Measurements from ENCODE around the gene NHLRC3. TPM values are rescaled to one million over a fixed set of nuclear protein-coding genes. Genes with fewer than 3 reads are reported as not detected.

Gene NHLRC3
- total and polyA plus RNA-seq, 5 experiments from 2014 or later: 4.5 to 42.3 (median 6.5) TPM

- peaks cover 8 to 90% (median 18%) of the 10 kb centered on the region in 3 donors for H3K36me3 Mint-ChIP-seq
- H3K27me3 Mint-ChIP-seq: no peaks in the 10 kb centered on the region
- H3K4me1 Mint-ChIP-seq: peaks cover 0 to 5% (median 1%) of the 10 kb centered on the region in 4 donors
- no peak for DNase-seq
- H3K27ac Mint-ChIP-seq: peak overlapping the region in 3 of 10 donors; percentile 24 to 59 (median 31)
- H3K4me3 Mint-ChIP-seq: no peak overlapping the region
- no peak for ATAC-seq
- POLR2A ChIA-PET: interaction anchor here (1.4 kb wide), 1 partner anchor 13 kb away, joined by 3 read pairs; the partner anchor contains the start of gene PROSER1
- H3K9me3 Mint-ChIP-seq: no peaks in the 10 kb centered on the region
Observed at GRCh38 chr13:39023761-39024160, 14.5 kb upstream of the NHLRC3 start.

GRCh38 chr13:39025433-39025839 is 12.8 kb upstream of the NHLRC3 start:
- DNase-seq (no peak), ATAC-seq (no peak)
- Mint-ChIP-seq H3K9me3 (no peaks in the 10 kb centered on the region), H3K27me3 (no peaks in the 10 kb centered on the region), H3K4me3 (no peak overlapping the region), H3K4me1 (peaks cover 0 to 5% (median 1%) of the 10 kb centered on the region in 4 donors), H3K27ac (peak overlapping the region in 1 of 10 donors; percentile 60), H3K36me3 (peaks cover 8 to 87% (median 18%) of the 10 kb centered on the region in 3 donors)
- POLR2A ChIA-PET: interaction anchor here (2.2 kb wide), 1 partner anchor 11 kb away, joined by 6 read pairs; no protein-coding TSS in a partner anchor

DNA sequence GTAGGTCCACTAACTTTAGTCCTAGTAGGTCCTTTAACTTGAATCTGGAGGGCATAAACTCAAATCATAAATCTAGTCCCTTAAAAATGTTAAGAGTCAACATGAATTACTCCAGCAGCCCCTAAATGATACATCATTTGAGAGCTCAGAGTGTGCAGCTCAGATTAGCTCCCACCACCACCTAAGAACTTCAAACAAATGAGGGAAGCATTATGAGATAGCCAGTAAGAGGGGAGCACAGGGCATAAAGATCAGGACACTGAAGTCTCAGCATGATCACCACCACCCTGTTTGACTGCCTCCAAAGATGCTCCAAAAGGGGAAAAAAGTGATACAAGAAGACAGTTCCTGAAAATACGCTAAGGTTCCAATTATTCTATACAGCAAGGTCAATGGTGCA is 6.1 kb upstream of the NHLRC3 start:
- Mint-ChIP-seq H3K9me3 (no peaks in the 10 kb centered on the region), H3K27ac (peak overlapping the region in 2 of 10 donors; percentile 18 to 28), H3K36me3 (peaks cover 0 to 40% (median 4%) of the 10 kb centered on the region in 3 donors), H3K27me3 (no peaks in the 10 kb centered on the region), H3K4me3 (peak overlapping the region in 1 of 10 donors; percentile 3), H3K4me1 (peaks cover 22 to 51% (median 46%) of the 10 kb centered on the region in 4 donors)
- POLR2A ChIA-PET: interaction anchor here (1.1 kb wide), 1 partner anchor 1949 kb away, joined by 3 read pairs; no protein-coding TSS in a partner anchor
- ATAC-seq (no peak), DNase-seq (no peak)

DNA sequence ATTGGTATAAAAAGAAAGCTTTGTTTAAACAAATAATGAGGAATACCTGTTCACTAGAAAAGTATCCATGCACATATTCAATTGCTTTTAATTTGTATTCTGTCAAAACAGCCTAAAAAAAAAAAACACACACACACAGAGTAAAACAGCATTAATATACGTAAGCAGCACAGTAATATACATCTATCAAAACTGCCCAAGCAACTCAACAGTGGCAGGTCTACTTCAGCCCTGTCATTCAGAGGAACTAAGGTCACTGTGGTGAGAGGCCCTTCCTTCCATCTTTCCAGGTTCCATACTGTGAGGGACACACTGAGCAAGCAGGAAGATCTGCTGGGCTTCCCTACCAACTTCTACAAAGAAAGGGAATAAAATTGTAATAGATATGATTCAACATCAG is 4.2 kb upstream of the NHLRC3 start:
- Mint-ChIP-seq H3K27me3 (no peaks in the 10 kb centered on the region), H3K36me3 (peaks cover 0 to 23% (median 3%) of the 10 kb centered on the region in 3 donors), H3K4me1 (peaks cover 18 to 58% (median 52%) of the 10 kb centered on the region in 4 donors), H3K4me3 (peak overlapping the region in 9 of 10 donors; percentile 8 to 98 (median 45)), H3K9me3 (no peaks in the 10 kb centered on the region), H3K27ac (peak overlapping the region in 3 of 10 donors; percentile 11 to 30 (median 20))
- POLR2A ChIA-PET: no interaction called here
- ATAC-seq: no peak
- DNase-seq: no peak

GRCh38 chr13:39035204-39035603 is 3.1 kb upstream of the NHLRC3 start:
- peak overlapping the region in 7 of 10 donors; percentile 33 to 95 (median 74) for H3K27ac Mint-ChIP-seq

DNA sequence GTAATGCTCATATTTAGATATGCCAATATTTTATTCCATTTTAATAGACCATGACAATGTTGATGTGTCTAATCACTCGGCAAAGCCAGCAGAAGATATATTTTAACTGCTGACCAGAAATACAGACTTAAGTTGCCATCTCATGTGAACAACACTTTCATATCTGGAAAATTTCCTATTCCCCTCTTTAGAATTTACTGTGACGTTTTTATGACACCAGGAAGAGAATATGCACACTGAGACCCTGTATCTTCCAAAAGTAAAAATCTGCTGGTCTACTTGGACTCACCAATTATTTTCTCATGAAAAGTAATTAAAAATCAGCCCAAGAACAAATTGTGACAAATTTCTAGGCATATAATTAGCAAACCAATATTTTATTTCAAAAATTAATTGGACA is 2.5 kb upstream of the NHLRC3 start:
- POLR2A ChIA-PET: interaction anchor here (2.2 kb wide), 1 partner anchor 10 kb away, joined by 6 read pairs; no protein-coding TSS in a partner anchor
- peak overlapping the region; percentile 87 to 100 (median 96) for H3K4me3 Mint-ChIP-seq
- H3K27ac Mint-ChIP-seq: peak overlapping the region in 9 of 10 donors; percentile 33 to 95 (median 87)
- no peaks in the 10 kb centered on the region for H3K27me3 Mint-ChIP-seq
- DNase-seq (no peak), ATAC-seq (no peak)
- H3K9me3 Mint-ChIP-seq: no peaks in the 10 kb centered on the region
- H3K36me3 Mint-ChIP-seq: peaks cover 0 to 17% (median 3%) of the 10 kb centered on the region in 3 donors
- H3K4me1 Mint-ChIP-seq: peaks cover 18 to 74% (median 58%) of the 10 kb centered on the region in 4 donors

More at GRCh38 chr13:39035204-39035603, 3.1 kb upstream of the NHLRC3 start:
- POLR2A ChIA-PET: no interaction called here
- peaks cover 0 to 16% (median 3%) of the 10 kb centered on the region in 3 donors for H3K36me3 Mint-ChIP-seq
- no peak for ATAC-seq
- no peak for DNase-seq
- no peaks in the 10 kb centered on the region for H3K27me3 Mint-ChIP-seq
- H3K4me1 Mint-ChIP-seq: peaks cover 18 to 68% (median 55%) of the 10 kb centered on the region in 4 donors
- H3K4me3 Mint-ChIP-seq: peak overlapping the region; percentile 87 to 100 (median 96)
- no peaks in the 10 kb centered on the region for H3K9me3 Mint-ChIP-seq

DNA sequence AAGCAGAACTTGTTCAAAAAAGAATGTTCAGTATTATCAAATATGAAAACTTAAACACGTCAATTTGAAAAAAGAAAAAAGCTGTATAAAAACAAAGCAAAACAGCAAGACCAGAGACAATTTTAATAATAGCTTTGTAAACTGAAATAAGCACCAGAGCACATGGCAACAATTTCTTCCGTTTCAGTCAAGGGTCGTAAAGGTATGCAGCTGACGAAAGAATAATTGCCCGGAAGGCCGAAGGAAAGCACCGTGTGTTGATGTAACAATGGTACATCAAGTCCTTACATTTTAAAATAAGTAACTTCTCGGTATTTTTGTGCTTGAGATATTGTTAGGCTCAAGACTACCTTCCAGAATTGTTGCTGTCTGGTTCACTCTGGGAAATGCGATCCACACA is 2.0 kb upstream of the NHLRC3 start:
- DNase-seq (peak in 2 of 10 donors; percentile 16 to 26), ATAC-seq (no peak)
- Mint-ChIP-seq H3K27me3 (no peaks in the 10 kb centered on the region), H3K4me3 (peak overlapping the region; percentile 87 to 100 (median 96)), H3K36me3 (peaks cover 0 to 18% (median 3%) of the 10 kb centered on the region in 3 donors), H3K27ac (peak overlapping the region; percentile 83 to 100 (median 89)), H3K9me3 (no peaks in the 10 kb centered on the region), H3K4me1 (peaks cover 20 to 77% (median 60%) of the 10 kb centered on the region in 4 donors)
- POLR2A ChIA-PET: interaction anchor here (1.7 to 2.2 kb wide), 2 partner anchors 10 to 13 kb away, joined by 3 to 6 read pairs; no protein-coding TSS in a partner anchor

GRCh38 chr13:39037410-39037879 is 811 bp upstream of the NHLRC3 start:
- peaks cover 16 to 78% (median 58%) of the 10 kb centered on the region in 4 donors for H3K4me1 Mint-ChIP-seq
- H3K4me3 Mint-ChIP-seq: peak overlapping the region; percentile 87 to 100 (median 96)
- H3K36me3 Mint-ChIP-seq: peaks cover 0 to 15% (median 3%) of the 10 kb centered on the region in 3 donors
- peak in 4 of 10 donors; percentile 4 to 65 (median 38) for DNase-seq
- no peaks in the 10 kb centered on the region for H3K9me3 Mint-ChIP-seq
- peak overlapping the region; percentile 95 to 100 (median 99) for H3K27ac Mint-ChIP-seq
- ATAC-seq: peak; percentile 29 to 35
- POLR2A ChIA-PET: interaction anchor here (0.5 to 2.2 kb wide), 4 partner anchors 11 to 1751 kb away, joined by 3 to 6 read pairs (median 4); partner anchors contain the start of gene UFM1
- no peaks in the 10 kb centered on the region for H3K27me3 Mint-ChIP-seq

GRCh38 chr13:39038569-39039030 is 344 bp downstream of the NHLRC3 start:
- H3K27ac Mint-ChIP-seq: peak overlapping the region; percentile 95 to 100 (median 99)
- DNase-seq: peak in 6 of 10 donors; percentile 21 to 74 (median 46)
- H3K36me3 Mint-ChIP-seq: peaks cover 0 to 17% (median 3%) of the 10 kb centered on the region in 3 donors
- H3K9me3 Mint-ChIP-seq: no peaks in the 10 kb centered on the region
- ATAC-seq: peak; percentile 43 to 45
- no peaks in the 10 kb centered on the region for H3K27me3 Mint-ChIP-seq
- H3K4me3 Mint-ChIP-seq: peak overlapping the region; percentile 87 to 100 (median 96)
- peaks cover 19 to 71% (median 57%) of the 10 kb centered on the region in 4 donors for H3K4me1 Mint-ChIP-seq
- POLR2A ChIA-PET: no interaction called here

DNA sequence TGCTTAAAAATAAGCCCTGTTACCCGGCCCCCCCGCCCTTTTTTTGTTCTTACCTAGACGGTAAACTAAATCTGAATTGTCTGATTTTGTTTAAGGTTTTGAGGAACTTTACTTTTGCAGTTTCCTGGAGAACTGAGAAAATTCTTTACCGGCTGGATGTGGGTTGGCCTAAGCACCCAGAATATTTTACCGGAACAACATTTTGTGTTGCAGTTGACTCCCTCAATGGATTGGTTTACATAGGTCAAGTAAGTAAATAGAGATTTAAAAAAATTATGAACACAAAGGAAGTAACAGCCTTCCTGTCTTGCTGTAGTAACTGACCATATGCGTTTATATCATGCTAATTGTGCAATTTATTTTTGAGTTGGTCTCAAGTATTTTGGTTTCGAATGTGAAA is 785 bp downstream of the NHLRC3 start:
- peak overlapping the region; percentile 87 to 100 (median 96) for H3K4me3 Mint-ChIP-seq
- DNase-seq: peak in 1 of 10 donors; percentile 1
- no peak for ATAC-seq
- H3K27ac Mint-ChIP-seq: peak overlapping the region; percentile 95 to 100 (median 99)
- H3K36me3 Mint-ChIP-seq: peaks cover 0 to 17% (median under 1%) of the 10 kb centered on the region in 3 donors
- H3K4me1 Mint-ChIP-seq: peaks cover 16 to 66% (median 52%) of the 10 kb centered on the region in 4 donors
- H3K27me3 Mint-ChIP-seq: no peaks in the 10 kb centered on the region
- H3K9me3 Mint-ChIP-seq: no peaks in the 10 kb centered on the region
- POLR2A ChIA-PET: no interaction called here

GRCh38 chr13:39040206-39040605 is 1.9 kb downstream of the NHLRC3 start:
- ATAC-seq (no peak), DNase-seq (no peak)
- Mint-ChIP-seq H3K9me3 (no peaks in the 10 kb centered on the region), H3K27me3 (no peaks in the 10 kb centered on the region), H3K4me3 (peak overlapping the region in 7 of 10 donors; percentile 5 to 48 (median 39)), H3K27ac (peak overlapping the region in 3 of 10 donors; percentile 7 to 50 (median 24)), H3K4me1 (peaks cover 12 to 56% (median 41%) of the 10 kb centered on the region in 4 donors), H3K36me3 (peaks cover 0 to 28% (median 0%) of the 10 kb centered on the region in 3 donors)
- POLR2A ChIA-PET: no interaction called here

- Mint-ChIP-seq H3K27ac (peak overlapping the region in 1 of 10 donors; percentile 68), H3K4me1 (peaks cover 6 to 25% (median 22%) of the 10 kb centered on the region in 4 donors), H3K4me3 (no peak overlapping the region), H3K9me3 (no peaks in the 10 kb centered on the region), H3K27me3 (no peaks in the 10 kb centered on the region), H3K36me3 (peaks cover 0 to 55% (median 4%) of the 10 kb centered on the region in 3 donors)
- POLR2A ChIA-PET: no interaction called here
- ATAC-seq (no peak), DNase-seq (no peak)
Observed at GRCh38 chr13:39044536-39044935, 6.3 kb downstream of the NHLRC3 start.

DNA sequence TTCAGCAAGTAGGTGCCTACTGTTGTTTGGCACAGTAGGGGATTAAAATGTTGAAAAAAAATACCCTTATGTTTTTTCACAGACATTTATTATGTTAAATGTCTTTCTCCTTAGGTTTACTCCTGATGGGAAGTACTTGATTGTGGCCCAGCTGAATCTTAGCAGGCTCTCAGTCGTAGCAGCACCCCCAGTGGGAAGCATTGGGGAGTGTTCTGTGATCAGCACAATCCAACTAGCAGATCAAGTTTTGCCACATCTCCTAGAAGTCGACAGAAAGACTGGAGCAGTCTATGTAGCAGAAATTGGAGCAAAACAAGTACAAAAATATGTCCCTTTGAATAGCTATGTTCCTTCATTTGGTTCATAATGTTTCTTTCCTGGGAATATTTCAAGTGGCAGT is 9.3 kb downstream of the NHLRC3 start:
- H3K27me3 Mint-ChIP-seq: no peaks in the 10 kb centered on the region
- peaks cover 3 to 10% (median 6%) of the 10 kb centered on the region in 4 donors for H3K4me1 Mint-ChIP-seq
- peak overlapping the region in 3 of 10 donors; percentile 19 to 75 (median 29) for H3K27ac Mint-ChIP-seq
- no peak for DNase-seq
- H3K36me3 Mint-ChIP-seq: peaks cover 0 to 57% (median 5%) of the 10 kb centered on the region in 3 donors
- ATAC-seq: no peak
- POLR2A ChIA-PET: no interaction called here
- no peaks in the 10 kb centered on the region for H3K9me3 Mint-ChIP-seq
- H3K4me3 Mint-ChIP-seq: no peak overlapping the region
